HPDE6-E6E7 (cell line): Measurements from ENCODE around the gene PDZD7.

Source experiments
- DNase-seq: peaks from one replicate; pipeline ENCODE4 v3.0.0; 2011; ENCODE audit warnings: missing footprints; ENCODE audit errors: extremely low spot score

The PDZD7 gene

GRCh38 chr10:100968062-100968736 is 62.7 kb downstream of the PDZD7 start:
- no peak for DNase-seq

DNA sequence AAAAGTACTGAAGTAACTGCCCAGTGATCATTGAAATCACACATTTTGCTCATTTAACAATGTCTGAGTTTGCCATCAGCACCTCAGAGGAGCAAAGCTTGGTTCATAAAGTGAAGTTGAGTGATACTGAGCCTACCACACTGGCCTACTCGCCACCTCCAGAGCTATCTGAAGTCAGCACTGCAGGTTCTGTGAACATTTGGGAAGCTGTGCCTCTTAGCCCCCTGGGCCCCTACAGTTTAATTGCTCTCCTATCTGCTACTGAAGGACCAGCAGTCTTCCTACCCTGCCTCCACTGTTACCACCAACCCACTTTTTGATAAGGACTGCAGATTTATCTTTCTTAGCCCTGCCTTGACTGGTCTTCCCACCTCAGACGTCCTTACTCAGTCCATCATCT is 63.6 kb downstream of the PDZD7 start:
- DNase-seq: no peak

DNA sequence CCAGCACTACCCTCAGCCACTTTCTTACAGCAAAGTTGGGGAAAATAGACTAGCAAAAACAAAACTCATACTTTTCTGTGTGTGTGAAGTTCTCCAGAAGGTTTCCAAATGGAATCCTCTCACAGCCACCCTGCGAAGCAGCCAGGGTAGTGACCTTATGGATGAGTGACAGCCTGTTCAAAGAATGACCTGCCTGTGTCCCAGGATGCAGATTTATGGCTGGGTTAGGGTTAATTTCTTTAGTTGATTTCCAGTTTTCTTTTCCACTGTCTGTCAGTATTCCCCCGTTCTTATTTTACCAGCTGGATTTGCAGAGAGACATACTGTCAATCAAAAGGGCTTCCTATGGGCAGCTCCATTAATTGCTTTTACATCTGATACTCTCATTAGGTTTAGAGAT is 64.0 kb downstream of the PDZD7 start:
- DNase-seq: no peak

DNA sequence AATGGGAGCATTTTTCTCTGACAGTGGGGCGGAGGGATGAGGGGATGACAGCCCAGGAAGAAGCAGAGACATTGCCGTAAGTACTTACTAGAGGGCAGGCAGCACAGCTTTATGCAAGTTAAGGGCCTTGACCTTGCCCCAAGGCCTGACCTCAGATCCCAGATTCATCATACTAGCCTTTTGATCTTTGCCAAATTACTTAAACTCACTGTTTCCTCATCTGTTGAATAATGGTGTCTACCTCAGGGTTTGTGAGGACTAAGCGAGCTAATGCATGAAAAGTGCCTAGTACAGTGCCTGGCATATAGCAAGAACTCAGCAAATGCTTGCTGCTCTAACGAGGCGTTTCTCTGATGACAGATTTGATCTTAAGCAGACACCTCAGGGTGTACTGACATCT is 65.1 kb downstream of the PDZD7 start:
- no peak for DNase-seq

GRCh38 chr10:100963826-100964225 is 67.1 kb downstream of the PDZD7 start:
- no peak for DNase-seq

DNA sequence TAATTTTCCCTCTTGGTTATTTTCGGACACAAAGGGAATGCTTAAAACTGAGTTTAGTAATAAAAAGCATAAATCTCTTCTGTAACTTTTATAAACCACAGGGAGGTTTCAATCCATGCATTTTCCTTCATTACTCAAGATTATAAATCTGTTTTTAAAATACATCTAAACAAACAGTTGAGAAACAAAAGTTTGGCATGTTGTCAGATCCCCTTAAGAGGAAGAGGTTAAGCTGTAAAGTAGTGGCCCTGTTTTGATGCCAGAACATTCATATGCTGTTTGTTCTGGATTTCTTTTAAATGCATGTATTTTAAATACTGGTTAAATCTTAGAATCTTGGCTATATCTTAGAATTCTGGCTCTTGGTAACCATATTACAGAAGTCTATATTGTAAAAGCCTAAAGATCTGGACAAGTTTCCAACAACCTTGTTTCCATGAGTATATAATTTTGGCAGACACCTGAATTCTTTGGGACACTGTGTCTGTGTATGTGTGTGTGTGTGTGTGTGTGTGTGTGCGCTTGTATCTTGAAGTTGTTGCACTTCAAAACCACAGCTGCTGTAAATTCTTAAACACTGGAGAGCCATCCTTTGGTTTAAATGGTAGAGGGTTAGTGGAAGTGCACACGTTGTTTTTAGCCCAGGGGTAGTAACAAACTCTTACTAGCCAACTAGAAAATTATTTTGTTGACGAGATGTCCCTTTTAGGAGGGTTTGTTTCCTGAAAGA is 68.4 kb downstream of the PDZD7 start:
- no peak for DNase-seq

DNA sequence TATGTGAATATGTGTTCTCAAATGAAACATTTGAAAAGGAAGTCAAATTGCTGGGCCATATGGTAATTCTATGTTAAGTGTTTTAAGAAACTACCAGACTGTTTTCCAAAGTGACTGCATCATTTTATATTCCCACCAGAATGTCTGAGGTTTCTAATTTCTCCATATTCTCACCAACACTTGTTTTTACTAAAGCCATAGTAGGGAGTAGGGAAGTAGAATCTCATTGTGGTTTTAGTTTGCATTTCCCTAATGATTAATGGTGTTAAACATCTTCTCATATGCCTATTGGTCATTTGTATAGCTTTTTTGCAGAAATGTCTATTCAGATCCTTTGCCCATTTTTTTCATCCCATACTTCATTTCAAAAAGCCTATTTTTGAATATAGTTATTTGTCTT is 70.7 kb downstream of the PDZD7 start:
- DNase-seq: no peak
